CD14-positive monocyte (primary cell): ENCODE results near the gene KNG1. TPM values are rescaled to one million over a fixed set of nuclear protein-coding genes. Genes with fewer than 3 reads are reported as not detected.
"Not testable (repeated sequence)": the region's sequence is repeated elsewhere in the genome, so short reads cannot be mapped to it uniquely, and the experiment has no call there.

Source experiments
- DNase-seq, 3 donors: peaks; one replicate each; pipeline ENCODE4 v3.0.0-alpha.2; 2011 to 2022
- H2AFZ ChIP-seq: 2 replicates; pipeline ENCODE4 v1.6.0; 2012; ENCODE audit warnings: mild to moderate bottlenecking, low read depth, low read length, inconsistent platforms; ENCODE audit not compliant: insufficient read depth, poor library complexity, severe bottlenecking
- H3K27ac ChIP-seq, 2 donors: 1 replicate in 1 of 2; 2 replicates in 1 of 2; pipeline ENCODE4 v1.5.1; 2012 to 2013; ENCODE audit warnings: low read length in 2 of 2, control low read depth in 1 of 2, inconsistent platforms in 1 of 2, low read depth in 1 of 2, mild to moderate bottlenecking in 1 of 2
- H3K27me3 ChIP-seq, 2 donors: one replicate each; pipeline versions ENCODE4 v1.6.0 to v1.6.1; 2011 to 2013; ENCODE audit warnings: low read length in 2 of 2; ENCODE audit not compliant: control insufficient read depth in 2 of 2, insufficient read depth in 2 of 2
- H3K36me3 ChIP-seq, 2 donors: replicated peaks in 1 of 2; 1 replicate in 1 of 2; 2 replicates in 1 of 2; pipeline versions ENCODE4 v1.5.1 to v1.6.1; 2012 to 2013; ENCODE audit warnings: low read length in 2 of 2, control low read depth in 1 of 2, inconsistent platforms in 1 of 2, mild to moderate bottlenecking in 1 of 2; ENCODE audit not compliant: insufficient read depth in 2 of 2, control insufficient read depth in 1 of 2
- H3K4me1 ChIP-seq, 2 donors: 1 replicate in 1 of 2; 2 replicates in 1 of 2; pipeline versions ENCODE4 v1.5.1 to v1.6.1; 2012 to 2013; ENCODE audit warnings: low read length in 2 of 2, control low read depth in 1 of 2, inconsistent platforms in 1 of 2, mild to moderate bottlenecking in 1 of 2, moderate library complexity in 1 of 2; ENCODE audit not compliant: insufficient read depth in 2 of 2, control insufficient read depth in 1 of 2
- H3K4me2 ChIP-seq: replicated peaks from 2 replicates; pipeline ENCODE3; 2012; ENCODE audit warnings: low read length, moderate library complexity, mild to moderate bottlenecking; ENCODE audit not compliant: poor library complexity, severe bottlenecking; ENCODE audit errors: extremely low read depth
- H3K4me3 ChIP-seq, 3 experiments: fragments of 200-600 bp in 1 of 3; sonication (generic) in 1 of 3; replicated peaks in 1 of 3; 1 replicate in 2 of 3; 2 replicates in 1 of 3; pipeline ENCODE4 v1.5.1; 2011 to 2013; ENCODE audit warnings: low read length in 3 of 3, mild to moderate bottlenecking in 3 of 3, control low read depth in 2 of 3, low read depth in 2 of 3, inconsistent platforms in 1 of 3, moderate library complexity in 1 of 3
- H3K79me2 ChIP-seq: 2 replicates; pipeline ENCODE4 v1.6.0; 2012; ENCODE audit warnings: mild to moderate bottlenecking, control low read depth, inconsistent platforms, low read length, moderate library complexity; ENCODE audit not compliant: insufficient read depth
- H3K9ac ChIP-seq: 2 replicates; pipeline ENCODE4 v1.6.0; 2017; ENCODE audit warnings: low read length, mild to moderate bottlenecking; ENCODE audit not compliant: insufficient read depth, poor library complexity, severe bottlenecking
- H3K9me3 ChIP-seq, 2 donors: replicated peaks in 1 of 2; 1 replicate in 1 of 2; 2 replicates in 1 of 2; pipeline versions ENCODE4 v1.5.1 to v1.6.1; 2012 to 2013; ENCODE audit warnings: low read length in 2 of 2, control low read depth in 1 of 2; ENCODE audit not compliant: control insufficient read depth in 1 of 2, insufficient read depth in 1 of 2
- H4K20me1 ChIP-seq: 2 replicates; pipeline ENCODE4 v1.6.0; 2012; ENCODE audit warnings: mild to moderate bottlenecking, low read length, control low read depth, moderate library complexity; ENCODE audit not compliant: insufficient read depth
- H3K27ac Mint-ChIP-seq, 7 donors: one replicate each; pipeline ENCODE4 v1.8.0; 2020; ENCODE audit warnings: mild to moderate bottlenecking in 7 of 7, mixed read lengths in 7 of 7, moderate library complexity in 6 of 7, inconsistent platforms in 2 of 7
- H3K27me3 Mint-ChIP-seq, 3 donors: one replicate each; pipeline ENCODE4 v1.8.0; 2021 to 2022; ENCODE audit warnings: low read depth in 3 of 3, mild to moderate bottlenecking in 3 of 3, mixed read lengths in 3 of 3, moderate library complexity in 3 of 3, inconsistent platforms in 1 of 3
- H3K36me3 Mint-ChIP-seq, 2 donors: one replicate each; pipeline ENCODE4 v1.8.0; 2020; ENCODE audit warnings: mixed read lengths in 2 of 2, inconsistent platforms in 1 of 2, mild to moderate bottlenecking in 1 of 2
- H3K4me1 Mint-ChIP-seq: one replicate; pipeline ENCODE4 v1.8.0; 2020; ENCODE audit warnings: mild to moderate bottlenecking, mixed read lengths
- H3K4me3 Mint-ChIP-seq, 2 donors: one replicate each; pipeline ENCODE4 v1.8.0; 2020; ENCODE audit warnings: mild to moderate bottlenecking in 2 of 2, mixed read lengths in 2 of 2, moderate library complexity in 1 of 2
- H3K9me3 Mint-ChIP-seq, 7 donors: one replicate each; pipeline ENCODE4 v1.8.0; 2020 to 2022; ENCODE audit warnings: mixed read lengths in 7 of 7, mild to moderate bottlenecking in 6 of 7, moderate library complexity in 6 of 7, inconsistent platforms in 2 of 7
- WGBS: methylation state at CpG from one replicate; pipeline ENCODE4 v1.1.5; 2013; ENCODE audit warnings: missing lambda C conversion rate; ENCODE audit not compliant: insufficient coverage; 5-methylcytosine and 5-hydroxymethylcytosine counted together
- intact Hi-C, 2 donors: fragments of 100-400 bp; cut with micrococcal nuclease; formaldehyde crosslinking; loops; one replicate each; pipeline versions ENCODE4 v1.15.0 to v1.15.1; 2023
- polyA plus RNA-seq, 3 donors: library from polyadenylated mRNA; depleted of rRNA in 1 of 3; unstranded in 2 of 3; stranded (reverse) in 1 of 3; fragments of 300-500 nt in 2 of 3; fragments of >200 nt in 1 of 3; fragmentation: Illumina TruSeq in 2 of 3; gene quantifications; 1 replicate in 2 of 3; 2 replicates in 1 of 3; pipeline ENCODE4 v1.2.3, GENCODE V29; 2012 to 2021
- TF ChIP-seq, protein P1 (sequence below): fragments of 200-600 bp; IDR thresholded peaks from one replicate; pipeline ENCODE4 v1.8.0; 2022; ENCODE audit warnings: antibody characterized with exemption, mild to moderate bottlenecking

Gene KNG1
- polyA plus RNA-seq, 3 donors = not detected

DNA sequence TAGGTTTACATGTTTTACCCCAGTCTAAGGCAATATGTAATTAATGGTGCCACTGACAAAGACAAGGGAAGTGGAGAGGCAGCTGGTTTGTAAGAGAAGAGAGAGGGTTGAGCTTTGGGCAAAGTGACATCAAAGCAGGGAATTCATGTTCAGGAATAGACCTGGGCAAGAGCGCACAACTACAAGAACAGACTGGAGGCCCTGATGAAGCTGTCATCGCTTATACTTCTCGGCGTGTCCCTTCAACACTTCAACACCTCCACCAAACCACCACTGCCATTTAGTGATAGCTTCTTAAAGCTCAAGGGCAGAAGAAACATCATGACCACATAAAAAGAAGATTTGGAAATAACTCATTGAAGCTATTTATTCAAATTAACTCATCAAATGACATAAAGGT lies 19.6 kb upstream of the KNG1 start:
- Histone ChIP-seq H2AFZ (no peak overlapping the region), H3K27me3 (no peaks in the 10 kb centered on the region), H3K27ac (no peak overlapping the region), H3K36me3 (no peaks in the 10 kb centered on the region), H3K4me2 (no peak overlapping the region), H4K20me1 (no peaks in the 10 kb centered on the region), H3K9ac (no peak overlapping the region), H3K4me3 (no peak overlapping the region), H3K4me1 (no peaks in the 10 kb centered on the region), H3K9me3 (no peaks in the 10 kb centered on the region), H3K79me2 (no peaks in the 10 kb centered on the region)
- Mint-ChIP-seq H3K4me1 (no peaks in the 10 kb centered on the region), H3K36me3 (no peaks in the 10 kb centered on the region), H3K4me3 (no peak overlapping the region), H3K27me3 (peaks cover 1 to 3% (median 3%) of the 10 kb centered on the region in 3 donors), H3K27ac (no peak overlapping the region), H3K9me3 (no peaks in the 10 kb centered on the region)
- TF ChIP-seq, protein P1, sequence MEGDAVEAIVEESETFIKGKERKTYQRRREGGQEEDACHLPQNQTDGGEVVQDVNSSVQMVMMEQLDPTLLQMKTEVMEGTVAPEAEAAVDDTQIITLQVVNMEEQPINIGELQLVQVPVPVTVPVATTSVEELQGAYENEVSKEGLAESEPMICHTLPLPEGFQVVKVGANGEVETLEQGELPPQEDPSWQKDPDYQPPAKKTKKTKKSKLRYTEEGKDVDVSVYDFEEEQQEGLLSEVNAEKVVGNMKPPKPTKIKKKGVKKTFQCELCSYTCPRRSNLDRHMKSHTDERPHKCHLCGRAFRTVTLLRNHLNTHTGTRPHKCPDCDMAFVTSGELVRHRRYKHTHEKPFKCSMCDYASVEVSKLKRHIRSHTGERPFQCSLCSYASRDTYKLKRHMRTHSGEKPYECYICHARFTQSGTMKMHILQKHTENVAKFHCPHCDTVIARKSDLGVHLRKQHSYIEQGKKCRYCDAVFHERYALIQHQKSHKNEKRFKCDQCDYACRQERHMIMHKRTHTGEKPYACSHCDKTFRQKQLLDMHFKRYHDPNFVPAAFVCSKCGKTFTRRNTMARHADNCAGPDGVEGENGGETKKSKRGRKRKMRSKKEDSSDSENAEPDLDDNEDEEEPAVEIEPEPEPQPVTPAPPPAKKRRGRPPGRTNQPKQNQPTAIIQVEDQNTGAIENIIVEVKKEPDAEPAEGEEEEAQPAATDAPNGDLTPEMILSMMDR = no peak
- DNase-seq = no peak
- 96% methylated on average over 4 of the region's 4 CpGs for WGBS
- intact Hi-C loops = no loop called here

DNA sequence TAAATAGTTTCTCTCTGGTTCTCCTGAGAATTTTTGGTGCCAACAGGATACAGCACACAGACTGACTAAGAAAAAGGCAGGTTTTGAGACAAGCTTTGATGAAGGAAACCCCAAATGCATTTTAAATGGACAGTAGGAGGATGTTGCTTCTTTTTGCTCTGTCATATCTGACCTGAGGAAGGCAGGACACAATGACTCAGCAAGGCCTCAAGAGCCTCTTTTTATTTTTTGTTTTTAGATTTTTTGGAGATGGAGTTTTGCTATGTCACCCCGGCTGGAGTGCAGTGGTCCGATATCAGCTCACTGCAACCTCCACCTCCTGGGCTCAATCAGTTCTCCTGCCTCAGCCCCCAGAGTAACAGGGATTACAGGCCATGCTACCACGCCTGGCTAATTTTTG lies 16.9 kb upstream of the KNG1 start:
- H3K4me2 ChIP-seq = no peak overlapping the region
- no peak overlapping the region for H3K4me3 ChIP-seq
- H2AFZ ChIP-seq = no peak overlapping the region
- H3K79me2 ChIP-seq = no peaks in the 10 kb centered on the region
- Mint-ChIP-seq H3K9me3 (peaks cover 0 to 3% (median 0%) of the 10 kb centered on the region in 7 donors), H3K4me1 (no peaks in the 10 kb centered on the region), H3K36me3 (no peaks in the 10 kb centered on the region), H3K4me3 (no peak overlapping the region), H3K27me3 (peaks cover 2 to 5% (median 4%) of the 10 kb centered on the region in 3 donors), H3K27ac (no peak overlapping the region)
- H3K36me3 ChIP-seq = no peaks in the 10 kb centered on the region
- intact Hi-C loops = no loop called here
- H4K20me1 ChIP-seq = no peaks in the 10 kb centered on the region
- WGBS = 77% methylated on average over 1 of the region's 3 CpGs
- no peaks in the 10 kb centered on the region for H3K9me3 ChIP-seq
- H3K9ac ChIP-seq = no peak overlapping the region
- DNase-seq = no peak
- no peaks in the 10 kb centered on the region for H3K4me1 ChIP-seq
- no peak overlapping the region for H3K27ac ChIP-seq
- no peaks in the 10 kb centered on the region for H3K27me3 ChIP-seq
- TF ChIP-seq, protein P1 = no peak

DNA sequence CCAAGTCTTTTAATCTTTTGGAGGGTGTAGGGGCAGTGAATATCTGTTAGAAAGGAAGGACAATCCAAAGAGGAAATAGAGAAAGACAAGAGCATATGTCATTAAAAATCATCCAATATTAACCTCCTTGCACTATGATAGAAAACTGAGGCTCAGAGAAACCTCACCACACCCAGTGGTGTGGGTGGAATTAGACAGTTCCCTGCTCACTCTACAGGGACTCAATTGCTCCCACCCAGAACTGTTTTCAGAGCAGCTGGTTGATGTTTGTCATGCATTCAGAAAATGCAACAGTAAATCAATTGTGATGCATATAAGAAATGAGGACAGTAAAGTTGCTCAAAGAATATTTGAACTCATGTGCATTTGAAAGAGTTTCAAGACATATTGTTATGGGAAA lies 14.7 kb upstream of the KNG1 start:
- H3K79me2 ChIP-seq, H3K9me3 Mint-ChIP-seq, intact Hi-C loops, H3K4me1 ChIP-seq, H3K4me2 ChIP-seq, H3K27me3 ChIP-seq, DNase-seq, H3K27ac ChIP-seq, H3K36me3 ChIP-seq, H3K9me3 ChIP-seq, H3K4me1 Mint-ChIP-seq, H3K36me3 Mint-ChIP-seq, H3K27ac Mint-ChIP-seq, H4K20me1 ChIP-seq, H3K9ac ChIP-seq, H3K4me3 Mint-ChIP-seq, H2AFZ ChIP-seq, H3K4me3 ChIP-seq: not testable (repeated sequence)
- peaks cover 5 to 12% (median 8%) of the 10 kb centered on the region in 3 donors for H3K27me3 Mint-ChIP-seq
